Stimulated activated CD4-positive, alpha-beta T cell treated with anti-CD3 and anti-CD28 coated beads, Interleukin-1b, Interleukin-23, amount 100 ng/mL, for 24 hours (primary cell): Measurements from ENCODE around the gene RGS14.
"Not testable (repeated sequence)": the region's sequence is repeated elsewhere in the genome, so short reads cannot be mapped to it uniquely, and the experiment has no call there.

Experiments used
- DNase-seq, 4 experiments: peaks; one replicate each; pipeline ENCODE4 v3.0.0-alpha.2; 2020; ENCODE audit warnings: low read depth in 4 of 4, low spot score in 1 of 4

The RGS14 gene

DNA sequence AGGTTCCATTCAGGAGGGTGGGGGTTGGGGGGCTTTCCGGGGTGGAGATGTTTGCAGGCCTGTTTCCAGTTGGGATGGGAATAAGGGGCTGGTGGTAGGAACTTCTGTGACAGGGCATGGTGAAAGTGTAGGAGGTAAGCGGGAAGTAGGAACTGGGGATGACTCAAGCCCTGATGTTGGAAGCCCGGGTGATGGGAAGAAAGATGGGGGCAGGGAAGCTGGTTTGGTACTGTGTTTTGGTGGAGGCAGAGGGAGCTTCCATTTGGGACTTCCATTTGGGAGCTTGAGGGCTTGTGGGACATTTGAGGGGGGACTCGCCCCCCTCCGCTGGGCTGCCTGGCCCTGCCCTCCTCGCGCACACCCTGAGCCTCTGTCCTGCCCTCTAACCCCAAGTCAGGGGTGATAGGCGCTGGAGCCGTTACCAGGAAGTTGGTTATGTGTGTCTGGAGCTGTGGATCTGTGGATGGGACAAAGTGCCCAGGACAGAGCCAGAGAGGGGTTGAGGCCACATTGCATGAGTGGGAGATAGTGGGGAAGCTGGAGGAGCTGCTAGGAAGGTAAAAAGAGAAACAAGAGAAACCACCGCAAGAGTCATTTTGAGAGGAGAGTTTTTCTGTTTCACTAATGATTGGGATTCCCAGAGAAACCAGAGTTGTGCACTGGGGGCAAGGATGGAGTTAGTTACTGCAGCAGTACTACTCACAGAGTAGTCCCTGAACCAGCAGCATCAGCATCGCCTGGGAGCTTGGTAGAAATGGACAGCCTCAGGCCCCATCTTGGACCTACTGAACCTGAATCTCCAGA is 6.6 kb downstream of the RGS14 start:
- no peak for DNase-seq

DNA sequence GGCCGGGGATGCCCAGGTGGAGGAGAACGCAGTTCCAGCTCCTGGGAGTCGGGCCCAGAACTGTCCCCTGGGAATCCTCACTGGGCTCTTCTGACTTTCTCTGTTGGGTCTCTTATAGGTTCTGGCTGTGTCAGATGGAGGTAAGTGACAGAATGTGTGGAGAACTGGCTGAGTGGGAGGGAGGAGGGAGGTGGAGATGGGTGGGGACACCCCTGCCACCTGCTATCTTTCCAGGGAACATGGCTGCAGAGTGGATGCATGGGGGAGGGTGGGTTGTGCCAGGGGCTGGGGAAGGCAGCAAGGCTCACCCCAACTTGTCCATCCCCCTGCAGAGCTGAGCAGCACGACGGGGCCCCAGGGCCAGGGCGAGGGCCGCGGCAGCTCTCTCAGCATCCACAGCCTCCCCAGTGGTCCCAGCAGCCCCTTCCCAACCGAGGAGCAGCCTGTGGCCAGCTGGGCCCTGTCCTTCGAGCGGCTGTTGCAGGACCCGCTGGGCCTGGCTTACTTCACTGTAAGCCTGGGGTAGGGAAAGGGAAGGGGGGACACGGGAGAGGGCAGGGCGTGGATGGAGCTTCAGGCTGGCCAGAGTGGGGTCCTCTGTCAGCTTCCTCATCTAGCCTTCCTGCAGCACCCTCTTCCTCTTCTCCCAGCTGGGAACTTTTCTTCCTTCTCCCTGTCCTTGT is 8.3 kb downstream of the RGS14 start:
- DNase-seq = no peak

DNA sequence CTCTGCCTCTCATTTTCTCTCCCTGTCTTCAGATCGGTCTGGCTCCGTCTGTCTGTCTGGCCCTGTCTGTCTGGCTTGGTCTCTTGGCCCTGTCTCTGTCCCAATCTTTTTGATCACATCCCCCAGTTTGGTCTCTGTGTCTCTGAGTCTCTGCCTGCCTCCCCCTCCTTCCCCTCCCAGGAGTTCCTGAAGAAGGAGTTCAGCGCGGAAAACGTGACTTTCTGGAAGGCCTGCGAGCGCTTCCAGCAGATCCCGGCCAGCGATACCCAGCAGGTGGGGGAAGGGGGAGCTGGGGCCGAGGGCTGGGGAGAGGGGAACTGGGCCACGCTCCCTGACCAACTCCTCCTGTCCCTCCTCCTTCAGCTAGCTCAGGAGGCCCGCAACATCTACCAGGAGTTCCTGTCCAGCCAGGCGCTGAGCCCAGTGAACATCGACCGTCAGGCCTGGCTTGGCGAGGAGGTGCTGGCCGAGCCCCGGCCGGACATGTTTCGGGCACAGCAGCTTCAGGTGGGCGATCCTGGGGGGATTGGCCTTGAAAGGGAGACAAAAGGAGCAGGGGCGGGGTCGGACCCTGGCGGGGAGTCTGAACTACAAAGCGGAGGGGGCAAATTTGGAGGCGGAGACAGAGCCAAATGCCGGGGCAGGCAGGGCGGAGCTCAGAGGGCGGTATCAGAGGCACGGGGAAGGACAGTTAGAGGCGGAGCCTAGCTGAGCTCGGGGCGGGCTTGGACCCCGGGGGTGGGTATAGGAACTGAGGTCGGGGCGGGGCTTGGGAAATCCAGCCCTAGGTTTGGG is 9.0 kb downstream of the RGS14 start:
- DNase-seq = no peak

DNA sequence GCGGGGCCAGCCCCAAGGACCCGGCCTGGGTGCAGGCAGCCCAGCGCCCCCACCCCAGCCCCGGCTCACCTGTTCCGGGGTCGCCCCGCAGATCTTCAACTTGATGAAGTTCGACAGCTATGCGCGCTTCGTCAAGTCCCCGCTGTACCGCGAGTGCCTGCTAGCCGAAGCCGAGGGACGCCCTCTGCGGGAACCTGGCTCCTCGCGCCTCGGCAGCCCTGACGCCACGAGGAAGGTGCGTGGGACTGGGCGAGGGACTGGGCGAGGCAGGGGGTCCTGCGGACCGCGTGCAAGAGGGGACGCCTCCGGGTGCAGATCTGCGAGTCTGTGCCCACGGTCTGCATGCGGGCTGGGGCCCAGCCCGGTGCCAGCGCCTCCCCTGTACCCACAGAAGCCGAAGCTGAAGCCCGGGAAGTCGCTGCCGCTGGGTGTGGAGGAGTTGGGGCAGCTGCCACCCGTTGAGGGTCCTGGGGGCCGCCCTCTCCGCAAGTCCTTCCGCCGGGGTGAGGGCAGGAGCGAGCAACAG is 9.7 kb downstream of the RGS14 start:
- no peak for DNase-seq

DNA sequence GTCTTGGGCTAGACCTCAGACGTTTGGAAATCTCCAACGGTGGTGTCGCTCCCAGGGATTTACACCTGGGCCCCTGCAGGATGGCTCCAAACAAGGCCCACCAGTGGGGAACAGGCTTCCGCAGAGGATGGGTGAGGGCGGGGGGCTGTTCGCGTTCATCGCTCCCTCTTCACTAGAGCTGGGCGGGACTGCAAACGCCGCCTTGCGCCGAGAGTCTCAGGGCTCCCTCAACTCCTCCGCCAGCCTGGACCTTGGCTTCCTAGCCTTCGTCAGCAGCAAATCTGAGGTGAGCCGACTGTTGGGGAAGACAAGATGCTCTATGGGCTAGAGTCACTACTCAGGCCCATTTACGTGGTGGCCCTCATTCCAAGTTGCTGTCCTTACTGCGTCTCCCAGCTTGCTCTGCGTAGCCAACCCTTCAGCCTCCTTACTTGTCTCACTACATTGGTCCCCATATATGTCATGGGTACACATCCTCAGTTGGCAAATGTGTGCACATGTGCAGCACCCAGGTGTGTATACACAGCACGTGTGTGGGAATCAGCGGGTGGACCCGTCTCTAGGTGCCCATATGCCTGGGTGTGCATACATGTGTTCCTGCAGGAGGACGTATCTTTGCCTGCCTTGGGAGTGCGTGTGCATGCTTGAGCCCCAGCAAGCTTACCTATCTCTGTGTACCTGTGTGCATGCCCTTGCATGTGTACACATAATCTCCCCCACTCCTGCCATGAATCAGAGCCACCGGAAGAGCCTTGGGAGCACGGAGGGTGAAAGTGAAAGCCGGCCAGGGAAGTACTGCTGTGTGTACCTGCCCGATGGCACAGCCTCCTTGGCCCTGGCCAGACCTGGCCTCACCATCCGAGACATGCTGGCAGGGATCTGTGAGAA is 10.5 kb downstream of the RGS14 start:
- no peak for DNase-seq

DNA sequence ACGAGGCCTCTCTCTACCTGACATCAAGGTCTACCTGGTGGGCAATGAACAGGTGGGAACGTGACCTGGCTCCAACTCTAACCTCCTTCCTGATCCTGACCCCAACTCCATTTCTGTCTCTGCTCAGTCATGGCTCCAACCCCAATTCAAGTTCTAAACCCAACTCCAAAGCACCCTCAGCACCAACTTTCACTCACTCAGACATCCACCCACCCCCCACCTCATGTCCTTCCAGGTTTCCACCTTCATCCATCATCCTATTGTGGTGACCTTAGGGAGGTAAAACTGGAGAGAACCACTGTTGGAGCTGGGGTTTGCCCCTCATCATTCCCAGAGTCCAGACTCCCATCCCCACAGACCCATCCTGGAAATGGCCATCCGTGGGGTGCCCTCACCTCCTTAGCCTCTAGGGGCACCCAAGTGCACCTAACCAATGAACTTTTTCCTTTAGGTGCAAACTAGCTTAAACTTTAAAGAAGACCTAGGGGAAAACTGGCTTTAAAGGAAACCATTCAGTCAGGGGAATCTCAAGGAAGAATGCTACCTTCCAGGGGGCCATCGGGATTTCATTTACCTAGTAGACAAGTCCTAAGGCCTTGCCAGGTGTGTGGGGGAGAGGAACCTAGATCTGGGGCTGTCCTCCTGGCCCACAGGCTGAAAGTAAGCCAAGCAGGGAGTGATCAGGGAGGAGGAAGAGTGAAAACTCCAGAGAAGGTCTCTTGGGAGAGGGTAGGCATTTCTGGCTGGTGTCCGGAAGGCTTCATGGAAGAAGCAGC is 11.3 kb downstream of the RGS14 start:
- DNase-seq = no peak

DNA sequence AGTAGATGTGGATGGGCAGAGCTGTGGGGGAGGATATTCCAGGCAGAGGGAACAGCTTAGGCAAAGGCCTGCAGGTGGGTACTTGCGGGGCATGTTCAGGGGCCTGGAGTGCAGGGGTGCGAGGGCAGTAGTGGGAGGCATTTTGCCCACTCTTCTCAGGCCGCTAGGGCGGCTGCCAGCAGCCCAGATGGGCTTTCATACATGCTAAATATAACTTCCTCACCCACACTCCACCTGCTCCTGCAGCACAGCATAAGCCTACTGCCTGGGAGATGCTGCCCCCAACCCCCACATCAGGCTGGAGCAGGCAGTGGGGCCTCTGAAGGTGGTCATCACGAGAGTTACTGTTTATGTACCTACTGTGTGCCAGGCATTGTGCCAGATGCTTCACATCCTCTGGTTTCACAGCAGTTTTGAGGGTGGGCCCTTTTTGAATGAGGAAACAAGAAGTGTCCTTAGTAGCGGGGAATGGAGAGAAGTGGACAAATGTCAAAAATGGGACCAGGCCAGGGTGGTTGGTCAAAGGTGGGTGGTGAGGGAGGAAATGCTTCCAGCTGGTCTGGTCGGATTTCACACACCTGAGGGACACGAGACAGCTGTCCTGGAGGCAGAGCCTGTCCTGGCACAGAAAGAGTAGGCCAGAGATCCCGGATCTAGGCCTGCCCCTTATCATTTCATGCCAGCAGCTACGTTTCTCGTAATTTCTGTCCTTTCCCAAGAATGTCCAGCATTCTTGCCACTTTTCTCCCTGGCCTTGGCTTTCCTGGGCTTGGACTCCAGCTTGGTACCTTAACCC is 12.1 kb downstream of the RGS14 start:
- DNase-seq = no peak

DNA sequence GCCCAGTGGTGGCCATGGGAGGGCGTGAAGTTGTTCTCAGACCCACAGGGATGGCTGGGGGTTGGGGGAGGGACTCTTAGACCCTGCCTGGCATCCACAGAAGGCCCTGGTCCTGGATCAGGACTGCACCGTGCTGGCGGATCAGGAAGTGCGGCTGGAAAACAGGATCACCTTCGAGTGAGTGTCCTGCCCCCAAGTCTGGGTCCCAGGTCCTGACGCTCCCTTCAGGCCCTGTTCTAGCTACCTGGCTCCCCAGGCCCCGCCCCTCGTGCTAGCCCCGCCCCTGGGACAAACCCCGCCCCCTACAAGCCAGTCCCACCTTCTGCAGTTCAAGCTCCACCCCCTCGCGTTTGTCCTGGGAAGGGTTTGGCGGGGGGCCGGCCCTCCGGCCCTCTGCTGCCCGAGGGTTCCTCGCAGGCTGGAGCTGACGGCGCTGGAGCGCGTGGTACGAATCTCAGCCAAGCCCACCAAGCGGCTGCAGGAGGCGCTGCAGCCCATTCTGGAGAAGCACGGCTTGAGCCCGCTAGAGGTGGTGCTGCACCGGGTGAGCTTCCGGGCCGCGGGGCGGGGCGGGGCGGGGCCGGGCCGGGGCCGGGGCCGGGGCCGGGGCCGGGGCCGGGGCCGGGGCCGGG is 12.9 kb downstream of the RGS14 start:
- peak in 2 of 4 experiments; percentile 44 to 62 for DNase-seq

DNA sequence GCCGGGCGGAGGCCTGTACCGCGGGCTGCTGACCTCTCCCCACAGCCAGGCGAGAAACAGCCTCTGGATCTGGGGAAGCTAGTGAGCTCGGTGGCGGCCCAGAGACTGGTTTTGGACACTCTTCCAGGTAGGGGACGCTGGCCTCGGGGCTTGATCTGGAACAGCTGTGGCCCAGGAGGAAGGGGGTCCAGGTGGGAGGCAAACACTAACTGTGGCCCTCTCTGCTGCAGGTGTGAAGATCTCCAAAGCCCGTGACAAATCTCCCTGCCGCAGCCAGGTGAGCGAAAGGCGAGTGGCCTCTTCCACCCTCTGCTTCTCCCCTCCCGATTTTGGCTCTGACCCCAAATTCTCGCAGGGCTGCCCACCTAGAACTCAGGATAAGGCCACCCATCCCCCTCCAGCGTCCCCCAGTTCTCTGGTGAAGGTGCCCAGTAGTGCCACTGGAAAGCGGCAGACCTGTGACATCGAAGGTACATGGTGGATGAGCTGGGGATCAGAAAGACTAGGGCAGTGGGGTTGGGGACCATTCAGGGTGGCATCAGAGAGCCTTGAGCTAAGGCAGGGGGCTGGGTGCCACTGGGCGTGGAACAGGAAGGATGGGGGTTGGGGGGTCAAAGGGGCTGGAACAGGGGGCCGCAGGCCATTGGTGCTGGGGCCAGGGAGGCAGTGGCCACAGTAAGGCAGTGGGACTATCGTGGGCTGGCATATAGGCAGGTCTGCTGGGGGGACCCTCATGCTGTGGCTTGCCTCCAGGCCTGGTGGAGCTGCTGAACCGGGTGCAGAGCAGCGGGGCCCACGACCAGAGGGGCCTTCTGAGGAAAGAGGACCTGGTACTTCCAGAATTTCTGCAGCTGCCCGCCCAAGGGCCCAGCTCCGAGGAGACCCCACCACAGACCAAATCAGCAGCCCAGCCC is 13.7 kb downstream of the RGS14 start:
- no peak for DNase-seq

DNA sequence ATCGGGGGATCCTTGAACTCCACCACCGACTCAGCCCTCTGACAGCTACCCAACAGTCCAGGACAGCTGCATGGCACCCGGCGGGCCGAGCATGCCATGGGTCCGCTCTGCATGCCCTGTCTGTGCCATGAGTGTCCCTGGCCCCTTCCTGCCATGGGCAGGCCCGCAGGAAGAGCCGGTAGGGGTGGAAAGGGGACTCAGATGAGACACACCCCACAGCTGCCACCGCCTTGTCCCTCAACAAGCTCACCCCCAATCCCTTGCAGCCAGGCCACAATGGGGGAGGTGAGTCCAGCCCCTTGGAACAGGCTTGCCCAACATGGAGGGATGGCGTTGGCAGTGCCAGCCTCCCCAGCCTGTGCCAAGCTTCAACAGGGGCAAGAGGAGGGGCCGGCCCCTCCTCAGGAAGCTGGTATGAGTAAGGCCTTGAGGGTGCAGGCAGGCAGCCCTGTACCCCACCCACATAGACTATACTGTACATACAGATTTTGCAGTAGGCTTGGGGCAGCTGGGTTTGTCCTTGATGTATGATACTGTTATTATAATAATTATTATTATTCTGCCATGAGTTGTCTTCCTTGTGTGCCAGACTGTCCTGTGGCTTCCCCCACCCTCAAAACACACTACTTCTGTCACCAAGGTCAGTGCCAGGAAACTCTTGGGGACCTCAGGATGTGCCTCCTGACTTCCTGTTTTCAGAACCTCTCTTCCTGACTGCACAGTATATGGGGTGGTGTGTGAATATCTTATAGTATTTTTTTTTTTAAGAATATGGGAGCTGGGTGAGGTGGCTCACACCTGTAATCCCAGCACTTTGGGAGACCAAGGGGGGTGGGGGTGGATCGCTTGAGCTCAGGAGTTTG is 14.5 kb downstream of the RGS14 start:
- DNase-seq = no peak

DNA sequence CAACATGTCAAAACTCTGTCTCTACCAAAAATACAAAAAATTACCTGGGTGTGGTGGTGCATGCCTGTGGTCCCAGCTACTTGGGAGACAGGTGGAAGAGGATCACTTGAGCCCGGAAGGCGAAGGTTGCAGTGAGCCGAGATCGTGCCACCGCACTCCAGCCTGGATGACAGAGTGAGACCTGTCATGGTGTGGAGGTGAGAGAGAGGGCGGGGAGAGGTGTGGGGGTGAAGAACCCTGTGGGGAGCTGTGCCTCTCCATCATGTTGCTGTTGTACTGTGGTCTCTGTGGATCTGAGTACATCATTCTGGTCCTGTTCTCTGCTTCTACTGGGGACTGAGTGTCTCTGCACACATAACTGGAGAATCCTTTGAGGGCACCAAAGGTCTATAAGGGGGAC is 15.2 kb downstream of the RGS14 start:
- DNase-seq = no peak

DNA sequence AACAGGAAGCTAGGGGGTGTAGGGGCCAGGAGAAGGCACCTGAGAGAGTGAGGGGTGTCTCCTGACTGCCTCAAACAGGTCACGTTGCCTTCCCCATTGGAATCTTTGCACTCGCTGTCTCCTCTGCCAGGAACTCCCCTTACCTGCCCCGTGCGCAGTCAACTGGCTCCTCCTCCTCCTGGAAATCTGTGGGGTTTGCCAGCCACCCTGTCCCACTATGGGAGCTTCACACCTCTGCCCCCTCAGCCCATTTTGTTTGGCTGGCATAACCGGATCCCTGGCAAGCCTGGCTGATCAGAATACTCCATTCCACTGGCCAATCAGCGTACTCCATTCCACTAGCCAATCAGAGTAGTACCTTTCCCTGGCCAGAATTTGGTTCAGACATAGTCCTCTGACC is 16.1 kb downstream of the RGS14 start:
- no peak for DNase-seq

DNA sequence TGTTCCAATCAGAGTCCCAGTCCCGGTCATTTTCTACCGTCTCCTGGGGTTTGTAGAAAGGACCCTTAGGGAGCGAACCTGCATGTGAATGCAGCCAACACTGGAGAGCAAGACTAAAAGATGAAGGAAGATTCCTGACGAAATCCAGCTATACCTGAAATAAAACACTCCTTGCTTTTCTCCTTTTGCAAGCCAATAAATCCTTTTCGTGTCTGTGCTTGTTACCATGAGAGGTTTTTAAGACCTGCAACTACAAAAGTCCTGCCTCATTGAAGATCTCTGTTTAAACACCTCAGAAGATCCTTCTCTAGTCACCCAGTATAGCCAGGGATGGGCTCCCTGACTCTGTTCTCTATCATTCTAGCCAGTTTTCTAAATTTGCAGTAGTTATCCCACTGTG is 16.5 kb downstream of the RGS14 start:
- no peak for DNase-seq

DNA sequence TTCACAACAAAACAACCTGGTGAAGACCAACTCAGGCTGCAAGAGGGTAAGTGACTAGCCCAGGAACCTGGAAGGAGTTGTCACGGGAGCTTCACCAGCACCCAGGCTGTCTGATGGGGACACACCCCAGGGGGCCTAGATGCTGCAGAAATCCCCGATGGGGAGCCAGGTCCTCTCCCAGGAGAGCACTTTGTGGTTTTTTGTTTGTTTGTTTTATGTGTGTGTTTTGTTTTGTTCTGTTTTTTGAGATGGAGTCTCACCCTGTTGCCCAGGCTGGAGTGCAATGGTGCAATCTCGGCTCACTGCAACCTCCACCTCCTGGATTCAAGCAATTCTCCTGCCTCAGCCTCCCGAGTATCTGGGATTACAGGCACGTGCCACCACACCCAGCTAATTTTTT is 17.8 kb downstream of the RGS14 start:
- DNase-seq = not testable (repeated sequence)

DNA sequence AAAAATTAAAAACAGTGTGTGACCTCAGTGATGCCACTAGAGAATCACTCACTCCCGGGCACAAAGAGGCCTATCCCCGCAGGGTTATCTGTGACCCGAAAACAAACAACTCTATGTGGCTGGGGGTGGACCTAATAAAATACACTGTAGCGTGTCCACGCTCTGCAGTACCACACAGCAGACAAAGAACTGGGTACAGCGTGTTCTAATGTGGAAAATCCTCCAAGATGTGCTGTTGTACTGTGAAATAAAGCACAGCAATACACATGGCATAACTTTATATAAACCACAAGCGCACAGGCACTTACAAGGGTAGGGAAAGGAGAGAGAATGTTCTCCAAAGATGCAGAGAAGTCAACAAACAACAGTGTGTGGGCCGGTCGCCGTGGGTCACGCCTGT is 18.4 kb downstream of the RGS14 start:
- no peak for DNase-seq

DNA sequence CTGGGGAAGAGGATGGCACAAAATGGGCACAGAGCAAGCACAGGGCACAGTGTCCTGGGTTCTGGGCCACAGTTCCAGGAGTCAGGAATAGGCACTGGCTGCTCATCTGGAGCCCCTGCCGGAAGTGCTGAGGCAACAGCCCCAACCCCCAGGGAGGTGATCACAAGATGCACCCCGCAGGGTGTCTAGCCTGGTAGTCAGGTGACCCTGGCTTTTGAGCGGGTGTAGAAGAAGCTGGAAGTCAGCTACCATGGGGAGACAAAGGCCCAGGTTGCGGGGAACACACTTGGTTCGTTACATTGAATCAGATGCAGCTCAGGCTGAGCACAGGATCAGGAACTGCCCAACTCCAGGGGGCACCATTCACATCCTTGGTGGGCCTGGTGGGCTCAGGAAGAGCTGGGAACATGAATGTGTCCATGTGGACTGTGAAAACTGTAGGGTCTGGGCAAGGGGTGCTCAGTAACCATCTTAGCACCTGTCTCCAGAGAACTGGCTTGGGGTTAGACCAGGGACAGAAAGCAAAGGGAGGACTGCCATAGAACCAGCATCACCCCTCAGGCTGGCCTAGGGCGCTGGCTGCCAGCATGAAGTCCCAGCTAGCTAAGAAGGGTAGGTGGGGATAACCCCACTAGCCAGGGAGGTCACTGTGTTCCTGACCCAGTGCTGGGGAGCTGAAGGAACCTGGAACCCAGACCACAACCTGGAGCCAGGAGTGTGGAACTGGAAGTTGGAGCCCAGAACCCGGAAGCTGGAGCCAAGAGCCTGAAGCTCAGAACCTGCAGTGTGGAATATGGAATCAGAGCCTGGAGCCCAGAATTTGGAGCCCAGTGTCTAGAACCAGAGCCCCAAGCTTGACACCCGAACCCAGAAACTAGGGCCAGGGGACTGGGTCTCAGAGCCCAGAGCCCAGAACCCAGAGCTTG is 20.4 kb downstream of the RGS14 start:
- DNase-seq = no peak
